Calu3 (cell line): Measurements from ENCODE around the gene CYTL1. TPM values are rescaled to one million over a fixed set of nuclear protein-coding genes. Genes with fewer than 3 reads are reported as not detected.
"Not testable (repeated sequence)": the region's sequence is repeated elsewhere in the genome, so short reads cannot be mapped to it uniquely, and the experiment has no call there.

Source experiments
- Bru-seq: library from RNA; stranded (reverse); fragments of 400-500 nt; gene quantifications from one replicate; lab custom pipeline; 2021; lab: Mats Ljungman, UMichigan
- BruChase-seq, 2 experiments: library from RNA; stranded (reverse); fragments of 400-500 nt; gene quantifications; one replicate each; lab custom pipeline; 2021; lab: Mats Ljungman, UMichigan
- BruUV-seq: library from RNA; stranded (reverse); fragments of 400-500 nt; replicated peaks from 2 replicates; lab custom pipeline; 2021; lab: Mats Ljungman, UMichigan
- CTCF ChIA-PET: fragments of 300-600 bp; sonication (Branson Sonifier 250); formaldehyde crosslinking; loops from one replicate; lab custom pipeline; 2022; ENCODE audit warnings: antibody characterized with exemption; lab: Charles Lee
- DNase-seq: peaks from one replicate; pipeline ENCODE4 v3.0.0; 2022
- H3K27ac Mint-ChIP-seq: one replicate; pipeline ENCODE4 v1.8.0; 2022; ENCODE audit warnings: mixed read lengths; ENCODE audit not compliant: unreplicated experiment
- H3K27me3 Mint-ChIP-seq: one replicate; pipeline ENCODE4 v1.8.0; 2022; ENCODE audit warnings: mixed read lengths; ENCODE audit not compliant: unreplicated experiment
- H3K36me3 Mint-ChIP-seq: one replicate; pipeline ENCODE4 v1.8.0; 2022; ENCODE audit warnings: mild to moderate bottlenecking, moderate library complexity, mixed read lengths; ENCODE audit not compliant: insufficient read depth, unreplicated experiment
- H3K4me1 Mint-ChIP-seq: one replicate; pipeline ENCODE4 v1.8.0; 2022; ENCODE audit warnings: mild to moderate bottlenecking, low read depth, mixed read lengths; ENCODE audit not compliant: unreplicated experiment
- H3K4me3 Mint-ChIP-seq: one replicate; pipeline ENCODE4 v1.8.0; 2022; ENCODE audit warnings: mild to moderate bottlenecking, low read depth, moderate library complexity, mixed read lengths; ENCODE audit not compliant: unreplicated experiment
- H3K9me3 Mint-ChIP-seq: one replicate; pipeline ENCODE4 v1.8.0; 2022; ENCODE audit warnings: low read depth, mixed read lengths; ENCODE audit not compliant: unreplicated experiment
- CTCF ChIP-seq: fragments of 200-600 bp; IDR thresholded peaks from one replicate; pipeline ENCODE4 v1.8.0; 2022; ENCODE audit warnings: antibody characterized with exemption; ENCODE audit not compliant: unreplicated experiment
- intact Hi-C: fragments of 100-400 bp; cut with micrococcal nuclease; formaldehyde crosslinking; loops from one replicate; pipeline ENCODE4 v1.10.0; 2022; ENCODE audit not compliant: unreplicated experiment
- long read RNA-seq: library from polyadenylated mRNA; stranded (forward); transcript quantifications from one replicate; pipeline ENCODE4 v2.0.0, GENCODE V29; 2022
- total RNA-seq: library from RNA; stranded (reverse); gene quantifications from 2 replicates; pipeline ENCODE4 v1.2.3, GENCODE V29; 2022

CYTL1 gene
- not detected in 2 replicates for total RNA-seq
- not detected for Bru-seq, nascent RNA
- not detected for BruChase-seq, experiment 1, labeled RNA remaining after a 6-hour chase
- not detected for BruChase-seq, experiment 2, labeled RNA remaining after a 2-hour chase
- long read RNA-seq, result 0 reads

DNA sequence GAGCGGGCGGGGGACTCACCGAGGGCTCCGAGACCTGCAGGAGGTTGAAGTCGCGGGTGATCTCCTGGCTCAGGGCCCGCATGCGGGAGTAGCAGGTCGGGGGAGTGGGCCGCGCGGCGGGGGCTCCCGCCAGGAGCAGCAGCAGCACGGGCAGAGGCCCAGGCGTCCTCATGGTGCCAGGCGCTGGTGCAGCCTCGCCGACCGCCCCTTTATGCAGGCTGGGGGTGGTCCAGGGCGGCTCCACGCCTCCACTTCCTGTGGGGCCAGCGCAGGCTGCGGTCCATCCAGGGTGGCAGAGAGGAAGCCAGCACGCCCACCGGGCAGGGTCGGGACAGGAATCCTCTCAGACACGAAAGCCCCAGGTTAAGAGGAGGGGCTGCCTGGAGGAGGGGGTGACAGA, at the start of gene CYTL1:
Gene CYTL1, minus strand, starts transcription at position 185 of the 400 bp plus-strand sequence. Its CDS starts 13 bp downstream, at position 172.
- no peak within 1 kb of the TSS for H3K4me3 Mint-ChIP-seq
- H3K27ac Mint-ChIP-seq, result no peak within 1 kb of the TSS

GRCh38 chr4:5067908-5068307, 48.6 kb upstream of the CYTL1 start:
- BruUV-seq, result no TSS peak
- H3K4me1 Mint-ChIP-seq, result no peaks in the 10 kb centered on the region
- no peak overlapping the region for H3K4me3 Mint-ChIP-seq
- no peak for TF ChIP-seq CTCF
- no peak for DNase-seq
- no peak overlapping the region for H3K27ac Mint-ChIP-seq
- peaks cover 11% of the 10 kb centered on the region for H3K9me3 Mint-ChIP-seq
- intact Hi-C loops, result no loop called here
- H3K36me3 Mint-ChIP-seq, result no peaks in the 10 kb centered on the region
- H3K27me3 Mint-ChIP-seq, result no peaks in the 10 kb centered on the region
- CTCF ChIA-PET, result no interaction called here

More for the DNA sequence above, at the start of gene CYTL1:
- H3K9me3 Mint-ChIP-seq, result no peaks in the 10 kb centered on the region
- no peak for TF ChIP-seq CTCF
- intact Hi-C loops, result no loop called here
- no peaks in the 10 kb centered on the region for H3K27me3 Mint-ChIP-seq
- no peak for DNase-seq
- BruUV-seq, result no TSS peak
- H3K4me1 Mint-ChIP-seq, result no peaks in the 10 kb centered on the region
- H3K36me3 Mint-ChIP-seq, result no peaks in the 10 kb centered on the region
- CTCF ChIA-PET, result no interaction called here

DNA sequence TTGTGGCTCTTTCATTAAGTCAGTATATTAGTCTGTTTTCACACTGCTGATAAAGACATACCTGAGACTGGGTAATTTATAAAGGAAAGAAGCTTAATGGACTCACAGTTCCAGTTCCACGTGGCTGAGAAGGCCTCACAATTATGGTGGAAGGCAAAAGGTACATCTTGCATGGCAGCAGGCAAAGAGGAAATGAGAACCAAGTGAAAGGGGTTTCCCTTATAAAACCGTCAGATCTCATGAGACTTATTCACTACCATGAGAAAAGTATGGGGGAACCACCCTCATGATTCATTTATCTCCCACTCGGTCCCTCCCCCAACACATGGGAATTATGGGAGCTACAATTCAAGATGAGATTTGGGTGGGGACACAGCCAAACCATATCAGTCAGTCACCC, 47.7 kb upstream of the CYTL1 start:
- H3K36me3 Mint-ChIP-seq, DNase-seq, H3K9me3 Mint-ChIP-seq, H3K4me1 Mint-ChIP-seq, H3K4me3 Mint-ChIP-seq, intact Hi-C loops, H3K27ac Mint-ChIP-seq, H3K27me3 Mint-ChIP-seq, BruUV-seq, CTCF ChIA-PET: not testable (repeated sequence)

- H3K27me3 Mint-ChIP-seq, result no peaks in the 10 kb centered on the region
- H3K4me3 Mint-ChIP-seq, result no peak overlapping the region
- H3K9me3 Mint-ChIP-seq, result peaks cover 12% of the 10 kb centered on the region
- CTCF ChIA-PET, result no interaction called here
- no TSS peak for BruUV-seq
- H3K27ac Mint-ChIP-seq, result no peak overlapping the region
- no peak for TF ChIP-seq CTCF
- DNase-seq, result no peak
- H3K4me1 Mint-ChIP-seq, result no peaks in the 10 kb centered on the region
- no peaks in the 10 kb centered on the region for H3K36me3 Mint-ChIP-seq
- intact Hi-C loops, result no loop called here
Observed at GRCh38 chr4:5066101-5066500, 46.8 kb upstream of the CYTL1 start.

GRCh38 chr4:5055411-5055810, 36.2 kb upstream of the CYTL1 start:
- intact Hi-C loops, result loop anchor here (10.0 kb wide), 1 partner anchor 759 kb away; no protein-coding TSS in a partner anchor
- no peak overlapping the region for H3K27ac Mint-ChIP-seq
- no peak overlapping the region for H3K4me3 Mint-ChIP-seq
- H3K36me3 Mint-ChIP-seq, result no peaks in the 10 kb centered on the region
- CTCF ChIA-PET, result no interaction called here
- H3K27me3 Mint-ChIP-seq, result no peaks in the 10 kb centered on the region
- no TSS peak for BruUV-seq
- H3K4me1 Mint-ChIP-seq, result no peaks in the 10 kb centered on the region
- TF ChIP-seq CTCF, result no peak
- peaks cover 2% of the 10 kb centered on the region for H3K9me3 Mint-ChIP-seq
- DNase-seq, result no peak
